GM18909 (cell line): ENCODE results near the gene TRDMT1.

Experiments used
- ATAC-seq: cut with Tn5 transposase; IDR thresholded peaks from one replicate; pipeline ENCODE4 v1.9.1; 2021; ENCODE audit warnings: mild to moderate bottlenecking; ENCODE audit not compliant: unreplicated experiment, poor library complexity

The TRDMT1 gene

GRCh38 chr10:17113346-17113745 lies 88.1 kb downstream of the TRDMT1 start:
- ATAC-seq: no peak

DNA sequence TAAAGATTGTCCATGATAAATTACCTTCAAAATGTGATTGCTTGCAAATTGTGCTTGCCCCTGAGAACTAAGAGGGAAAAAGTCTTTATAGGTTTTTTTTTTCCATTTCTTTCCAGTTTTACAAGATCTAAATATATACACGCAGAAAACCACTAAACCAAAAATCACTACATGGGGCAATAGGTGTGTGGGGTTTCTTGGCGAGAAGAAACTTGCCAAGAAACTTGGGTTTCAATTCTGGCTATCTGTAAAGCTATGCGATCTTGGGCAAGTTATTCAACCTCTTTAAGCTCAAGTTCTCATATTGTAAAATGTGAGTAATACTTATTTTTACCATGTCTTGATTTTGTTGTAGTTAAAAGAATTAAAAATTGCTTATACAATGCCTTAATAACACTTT lies 88.9 kb downstream of the TRDMT1 start:
- ATAC-seq: no peak

- ATAC-seq: no peak
These were observed 91.8 kb downstream of the TRDMT1 start for GRCh38 chr10:17109475-17110207.

DNA sequence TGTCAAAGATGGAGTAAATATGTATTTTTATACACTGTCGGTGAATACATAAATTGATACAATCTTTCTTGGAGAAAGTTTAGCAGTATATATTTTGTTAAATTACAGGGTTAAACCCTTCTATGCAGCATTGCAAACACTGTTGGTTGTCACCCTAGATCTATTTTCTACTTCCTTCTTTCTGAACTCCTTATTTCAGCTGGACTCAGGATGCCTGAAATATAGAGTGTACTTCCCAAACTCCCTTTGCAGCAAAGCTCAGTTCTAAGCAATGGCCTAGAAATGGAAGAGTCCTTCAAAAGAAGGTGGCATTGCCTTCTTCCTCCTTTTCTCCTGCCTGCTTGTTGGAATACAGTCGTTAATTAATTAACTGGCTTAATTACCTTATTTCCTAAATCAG lies 92.4 kb downstream of the TRDMT1 start:
- ATAC-seq: no peak

- no peak for ATAC-seq
These were observed 94.5 kb downstream of the TRDMT1 start for GRCh38 chr10:17106991-17107390.

- ATAC-seq: no peak
These were observed 99.6 kb downstream of the TRDMT1 start for GRCh38 chr10:17101910-17102266.

- no peak for ATAC-seq
These were observed 100.1 kb downstream of the TRDMT1 start for GRCh38 chr10:17101257-17101909.

GRCh38 chr10:17100586-17100985 lies 100.9 kb downstream of the TRDMT1 start:
- ATAC-seq: no peak

DNA sequence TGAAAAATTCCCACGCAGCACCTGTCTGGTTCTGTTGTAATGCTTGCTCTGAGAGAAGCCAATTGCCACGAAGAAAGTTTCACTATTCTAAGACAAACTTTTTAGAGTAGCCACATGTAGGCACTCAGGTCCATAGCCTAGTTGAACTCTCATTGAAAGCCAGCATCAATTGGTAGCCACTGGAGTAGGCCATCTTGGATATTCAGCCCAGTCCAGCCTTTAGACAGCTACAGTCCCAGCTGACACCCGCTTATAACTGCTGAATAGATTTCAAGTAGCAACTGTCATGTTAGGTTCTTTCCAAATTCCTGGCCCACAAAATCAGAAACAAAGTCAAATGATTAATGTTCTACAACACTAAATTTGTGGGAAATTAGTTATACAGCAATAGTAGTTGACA lies 103.5 kb downstream of the TRDMT1 start:
- ATAC-seq: no peak
